Thymus (tissue), 11 donors: ENCODE data around the gene KCTD5. TPM values are rescaled to one million over a fixed set of nuclear protein-coding genes. Genes with fewer than 3 reads are reported as not detected.

Experiments used
- DNase-seq, 9 donors: peaks; one replicate each; pipeline ENCODE4 v3.0.0-alpha.2; 2013; ENCODE audit warnings: low spot score in 9 of 9, low read depth in 6 of 9, missing footprints in 1 of 9
- H3K27ac ChIP-seq, 2 donors: one replicate each; pipeline ENCODE4 v1.5.1; 2013; ENCODE audit warnings: control low read depth in 1 of 2, low read depth in 1 of 2, low read length in 1 of 2, mild to moderate bottlenecking in 1 of 2, moderate library complexity in 1 of 2
- H3K27me3 ChIP-seq, 2 donors: one replicate each; pipeline ENCODE4 v1.5.1; 2013; ENCODE audit warnings: low read length in 1 of 2; ENCODE audit not compliant: control insufficient read depth in 2 of 2, insufficient read depth in 1 of 2
- H3K36me3 ChIP-seq, 2 donors: one replicate each; pipeline ENCODE4 v1.5.1; 2013; ENCODE audit warnings: low read length in 1 of 2, mild to moderate bottlenecking in 1 of 2, moderate library complexity in 1 of 2; ENCODE audit not compliant: control insufficient read depth in 2 of 2, insufficient read depth in 2 of 2
- H3K4me1 ChIP-seq, 2 donors: one replicate each; pipeline ENCODE4 v1.5.1; 2013; ENCODE audit warnings: low read length in 2 of 2; ENCODE audit not compliant: control insufficient read depth in 2 of 2, insufficient read depth in 2 of 2
- H3K4me3 ChIP-seq, 2 donors: one replicate each; pipeline ENCODE4 v1.5.1; 2013; ENCODE audit warnings: low read length in 2 of 2, control low read depth in 1 of 2, mild to moderate bottlenecking in 1 of 2
- H3K9me3 ChIP-seq, 2 donors: one replicate each; pipeline ENCODE4 v1.5.1; 2013; ENCODE audit warnings: low read length in 1 of 2, mild to moderate bottlenecking in 1 of 2; ENCODE audit not compliant: control insufficient read depth in 2 of 2, insufficient read depth in 1 of 2
- WGBS: extraction: QIAGEN DNeasy Blood & Tissue Kit; methylation state at CpG from one replicate; pipeline ENCODE4 v1.1.7; 2013; 5-methylcytosine and 5-hydroxymethylcytosine counted together
- polyA plus RNA-seq: library from polyadenylated mRNA; stranded (reverse); fragments of 200-250 nt; gene quantifications from one replicate; pipeline ENCODE4 v1.2.3, GENCODE V29; 2013
- total RNA-seq: library from RNA; stranded (reverse); fragments of 120-200 nt; gene quantifications from one replicate; pipeline ENCODE4 v1.2.4, GENCODE V29; 2013
- donor health status: healthy.

The KCTD5 gene
- total and polyA plus RNA-seq, 2 donors: 18.5 to 21.8 TPM

- no peak for DNase-seq
- peaks cover 2 to 9% of the 10 kb centered on the region in 2 donors for H3K4me1 ChIP-seq
- no peak overlapping the region for H3K4me3 ChIP-seq
- H3K9me3 ChIP-seq: no peaks in the 10 kb centered on the region
- no peaks in the 10 kb centered on the region for H3K36me3 ChIP-seq
- no peak overlapping the region for H3K27ac ChIP-seq
- H3K27me3 ChIP-seq: peaks cover 0 to 17% of the 10 kb centered on the region in 2 donors
- 93% methylated on average over 7 of the region's 7 CpGs for WGBS
These were observed 41.9 kb downstream of the KCTD5 start for GRCh38 chr16:2724088-2724676.

- H3K36me3 ChIP-seq: no peaks in the 10 kb centered on the region
- 84% methylated on average over 16 of the region's 16 CpGs for WGBS
- DNase-seq: no peak
These were observed 42.6 kb downstream of the KCTD5 start for GRCh38 chr16:2724816-2725348.

GRCh38 chr16:2726923-2727322 is 44.6 kb downstream of the KCTD5 start:
- Histone ChIP-seq H3K27ac (no peak overlapping the region), H3K4me1 (peaks cover 0 to under 1% of the 10 kb centered on the region in 2 donors), H3K4me3 (no peak overlapping the region), H3K36me3 (no peaks in the 10 kb centered on the region), H3K9me3 (no peaks in the 10 kb centered on the region), H3K27me3 (peaks cover 0 to 17% of the 10 kb centered on the region in 2 donors)
- DNase-seq: no peak
- 95% methylated on average over 5 of the region's 5 CpGs for WGBS

More at GRCh38 chr16:2724816-2725348, 42.6 kb downstream of the KCTD5 start:
- H3K4me1 ChIP-seq: peaks cover 2 to 9% of the 10 kb centered on the region in 2 donors
- H3K27ac ChIP-seq: no peak overlapping the region
- H3K27me3 ChIP-seq: peaks cover 0 to 17% of the 10 kb centered on the region in 2 donors
- no peak overlapping the region for H3K4me3 ChIP-seq
- H3K9me3 ChIP-seq: no peaks in the 10 kb centered on the region

GRCh38 chr16:2728034-2728433 is 45.7 kb downstream of the KCTD5 start:
- no peaks in the 10 kb centered on the region for H3K4me1 ChIP-seq
- 95% methylated on average over 7 of the region's 7 CpGs for WGBS
- H3K27ac ChIP-seq: no peak overlapping the region
- no peaks in the 10 kb centered on the region for H3K9me3 ChIP-seq
- no peak for DNase-seq
- H3K4me3 ChIP-seq: no peak overlapping the region
- H3K27me3 ChIP-seq: peaks cover 0 to 17% of the 10 kb centered on the region in 2 donors
- H3K36me3 ChIP-seq: no peaks in the 10 kb centered on the region

GRCh38 chr16:2734844-2735515 is 52.7 kb downstream of the KCTD5 start:
- Histone ChIP-seq H3K4me3 (no peak overlapping the region), H3K9me3 (no peaks in the 10 kb centered on the region), H3K4me1 (peaks cover 0 to 12% of the 10 kb centered on the region in 2 donors), H3K27me3 (no peaks in the 10 kb centered on the region), H3K27ac (no peak overlapping the region), H3K36me3 (no peaks in the 10 kb centered on the region)
- no peak for DNase-seq
- WGBS: 79% methylated on average over 10 of the region's 10 CpGs

DNA sequence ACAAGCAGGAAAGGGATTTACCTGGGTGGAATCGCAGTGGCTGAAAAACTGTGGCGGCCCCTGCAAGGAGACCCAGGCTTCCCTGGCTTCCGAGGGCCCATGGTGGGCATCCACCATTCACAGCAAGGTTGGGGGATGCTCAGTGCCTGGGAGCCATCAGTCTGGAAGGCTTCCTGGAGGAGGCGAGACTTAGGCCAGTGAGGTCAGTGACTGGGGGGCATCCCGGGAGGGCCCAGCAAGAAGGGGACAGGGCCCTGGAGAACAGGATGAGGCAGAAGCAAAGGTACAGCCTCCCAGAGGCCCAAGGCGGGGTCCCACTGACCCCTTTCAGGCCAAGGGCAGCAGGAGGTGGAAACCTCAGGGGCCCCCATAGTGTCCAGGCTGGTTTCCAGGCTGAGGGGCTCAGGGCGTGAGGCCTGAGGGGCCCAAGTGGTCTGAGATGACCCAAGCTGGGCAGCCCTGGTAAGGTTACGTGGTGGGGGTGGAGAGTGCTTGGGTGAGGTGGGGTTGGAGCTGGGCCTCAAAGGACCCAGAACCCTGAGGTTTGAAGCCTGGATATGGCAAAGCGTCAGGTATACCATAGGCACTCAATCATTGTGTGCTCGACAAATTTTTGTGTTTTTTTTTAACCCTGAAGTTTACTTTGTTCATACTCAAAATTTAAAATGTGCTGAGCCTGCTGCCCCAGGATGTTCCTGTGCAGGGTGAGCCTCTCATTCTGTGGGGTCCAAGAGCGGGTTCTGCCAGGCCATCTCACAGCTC is 54.3 kb downstream of the KCTD5 start:
- peaks cover 0 to 16% of the 10 kb centered on the region in 2 donors for H3K4me1 ChIP-seq
- H3K27ac ChIP-seq: no peak overlapping the region
- WGBS: 98% methylated on average over 11 of the region's 11 CpGs
- H3K27me3 ChIP-seq: no peaks in the 10 kb centered on the region
- DNase-seq: no peak
- H3K36me3 ChIP-seq: no peaks in the 10 kb centered on the region
- H3K9me3 ChIP-seq: no peaks in the 10 kb centered on the region
- H3K4me3 ChIP-seq: no peak overlapping the region

- WGBS: 98% methylated on average over 5 of the region's 5 CpGs
- no peak overlapping the region for H3K4me3 ChIP-seq
- no peak for DNase-seq
- peaks cover 0 to 16% of the 10 kb centered on the region in 2 donors for H3K4me1 ChIP-seq
- no peaks in the 10 kb centered on the region for H3K36me3 ChIP-seq
- no peak overlapping the region for H3K27ac ChIP-seq
- H3K9me3 ChIP-seq: no peaks in the 10 kb centered on the region
- no peaks in the 10 kb centered on the region for H3K27me3 ChIP-seq
These were observed 54.9 kb downstream of the KCTD5 start for GRCh38 chr16:2737238-2737605.

DNA sequence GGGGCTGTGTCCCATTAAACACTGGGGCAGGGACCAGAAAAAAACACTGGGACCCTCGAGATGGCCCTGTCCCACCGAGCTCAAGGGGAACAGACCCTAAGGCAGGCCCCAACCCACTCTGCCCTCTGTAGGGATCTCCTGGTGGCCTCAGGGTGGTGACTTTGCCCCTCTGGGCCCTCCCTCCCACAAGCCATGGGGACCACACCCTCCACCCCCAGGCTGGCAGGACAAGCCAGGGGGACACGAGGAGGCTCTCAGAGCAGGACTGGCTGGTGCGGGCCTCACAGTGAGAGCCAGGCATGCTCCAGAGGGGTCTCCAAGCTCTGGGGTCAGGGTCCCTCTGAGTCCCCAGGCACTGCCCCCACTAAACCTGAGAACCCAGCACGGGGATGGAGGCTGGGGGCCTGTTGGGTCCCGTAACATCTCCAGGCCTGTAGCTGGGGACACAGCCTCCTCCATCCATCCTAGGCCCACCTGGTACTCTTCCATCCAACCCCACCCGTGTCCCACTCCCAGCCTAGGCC is 55.6 kb downstream of the KCTD5 start:
- Histone ChIP-seq H3K27ac (no peak overlapping the region), H3K9me3 (no peaks in the 10 kb centered on the region), H3K4me3 (no peak overlapping the region), H3K27me3 (no peaks in the 10 kb centered on the region), H3K4me1 (peaks cover 0 to 16% of the 10 kb centered on the region in 2 donors), H3K36me3 (no peaks in the 10 kb centered on the region)
- no peak for DNase-seq
- 79% methylated on average over 7 of the region's 7 CpGs for WGBS

GRCh38 chr16:2738615-2739014 is 56.3 kb downstream of the KCTD5 start:
- no peak overlapping the region for H3K27ac ChIP-seq
- no peaks in the 10 kb centered on the region for H3K27me3 ChIP-seq
- DNase-seq: no peak
- H3K9me3 ChIP-seq: no peaks in the 10 kb centered on the region
- no peak overlapping the region for H3K4me3 ChIP-seq
- H3K4me1 ChIP-seq: peaks cover 0 to 16% of the 10 kb centered on the region in 2 donors
- 97% methylated on average over 5 of the region's 5 CpGs for WGBS
- no peaks in the 10 kb centered on the region for H3K36me3 ChIP-seq
